CD4-positive, alpha-beta T cell (primary cell): ENCODE results near the gene MMP24OS. TPM values are rescaled to one million over a fixed set of nuclear protein-coding genes. Genes with fewer than 3 reads are reported as not detected.

ENCODE experiments used
- ATAC-seq: fragments of 200-7000 bp; cut with Tn5 transposase; one replicate; pipeline ENCODE4 v1.10.0; 2022; ENCODE audit warnings: mild to moderate bottlenecking; ENCODE audit not compliant: poor library complexity
- CTCF ChIA-PET: fragments of 350-600 bp; sonication (Branson Sonifier 250); formaldehyde crosslinking; loops from one replicate; lab custom pipeline; 2021; ENCODE audit warnings: antibody characterized with exemption, inconsistent platforms; lab: Charles Lee
- POLR2A ChIA-PET: fragments of 350-600 bp; sonication (Branson Sonifier 250); formaldehyde crosslinking; loops from one replicate; lab custom pipeline; 2021; ENCODE audit warnings: antibody characterized with exemption, inconsistent platforms; lab: Charles Lee
- DNase-seq, 14 experiments: peaks; one replicate each; pipeline ENCODE4 v3.0.0-alpha.2; 2013 to 2020; ENCODE audit warnings: mixed read lengths in 2 of 14
- H3K27ac ChIP-seq, 2 donors: one replicate each; pipeline versions ENCODE4 v1.5.1 to v1.7.0; 2013; ENCODE audit warnings: low read length in 2 of 2, low read depth in 1 of 2, mild to moderate bottlenecking in 1 of 2
- H3K27me3 ChIP-seq, 2 experiments: 1 replicate in 1 of 2; 2 replicates in 1 of 2; pipeline versions ENCODE4 v1.6.1 to v1.7.0; 2013; ENCODE audit warnings: low read length in 2 of 2, control low read depth in 1 of 2, mild to moderate bottlenecking in 1 of 2, moderate library complexity in 1 of 2; ENCODE audit not compliant: insufficient read depth in 2 of 2, control insufficient read depth in 1 of 2
- H3K36me3 ChIP-seq: one replicate; pipeline ENCODE4 v1.6.1; 2013; ENCODE audit warnings: low read length, control low read depth; ENCODE audit not compliant: insufficient read depth
- H3K4me1 ChIP-seq: one replicate; pipeline ENCODE4 v1.6.1; 2013; ENCODE audit warnings: low read length, control low read depth; ENCODE audit not compliant: insufficient read depth
- H3K4me3 ChIP-seq: one replicate; pipeline ENCODE4 v1.5.1; 2013; ENCODE audit warnings: mild to moderate bottlenecking, low read length, moderate library complexity
- H3K9me3 ChIP-seq, 2 experiments: 1 replicate in 1 of 2; 2 replicates in 1 of 2; pipeline versions ENCODE4 v1.6.1 to v1.7.0; 2013; ENCODE audit warnings: low read length in 2 of 2, mild to moderate bottlenecking in 2 of 2, control low read depth in 1 of 2, moderate library complexity in 1 of 2; ENCODE audit not compliant: control insufficient read depth in 1 of 2, insufficient read depth in 1 of 2
- H3K27ac Mint-ChIP-seq: one replicate; pipeline ENCODE4 v1.8.0; 2020; ENCODE audit warnings: mixed read lengths
- H3K27me3 Mint-ChIP-seq: one replicate; pipeline ENCODE4 v1.8.0; 2021; ENCODE audit warnings: mixed read lengths
- H3K36me3 Mint-ChIP-seq: one replicate; pipeline ENCODE4 v1.8.0; 2021; ENCODE audit warnings: low read depth, mixed read lengths
- H3K4me1 Mint-ChIP-seq: one replicate; pipeline ENCODE4 v1.8.0; 2021; ENCODE audit warnings: low read depth, mixed read lengths
- H3K4me3 Mint-ChIP-seq: one replicate; pipeline ENCODE4 v1.8.0; 2020; ENCODE audit warnings: mild to moderate bottlenecking, mixed read lengths
- H3K9me3 Mint-ChIP-seq: one replicate; pipeline ENCODE4 v1.8.0; 2020; ENCODE audit warnings: mixed read lengths
- intact Hi-C, 2 experiments: fragments of 100-400 bp; cut with DNase I in 1 of 2; cut with micrococcal nuclease in 1 of 2; formaldehyde crosslinking; loops; one replicate each; pipeline versions ENCODE4 v1.15.1 to v1.9.0; 2023 to 2025; cut with DNase I, micrococcal nuclease
- total RNA-seq, 174 experiments: library from RNA in 2 of 174; stranded (reverse) in 2 of 174; gene quantifications; one replicate each; pipeline ENCODE4 v1.2.3 and lab custom pipeline; 2021 to 2026
- TF ChIP-seq, protein P1 (sequence below): fragments of 200-600 bp; IDR thresholded peaks from one replicate; pipeline ENCODE4 v1.8.0; 2022; ENCODE audit warnings: antibody characterized with exemption, mild to moderate bottlenecking

Gene MMP24OS
- total RNA-seq, 2 experiments from 2014 or later = 71.8 to 74.8 TPM

DNA sequence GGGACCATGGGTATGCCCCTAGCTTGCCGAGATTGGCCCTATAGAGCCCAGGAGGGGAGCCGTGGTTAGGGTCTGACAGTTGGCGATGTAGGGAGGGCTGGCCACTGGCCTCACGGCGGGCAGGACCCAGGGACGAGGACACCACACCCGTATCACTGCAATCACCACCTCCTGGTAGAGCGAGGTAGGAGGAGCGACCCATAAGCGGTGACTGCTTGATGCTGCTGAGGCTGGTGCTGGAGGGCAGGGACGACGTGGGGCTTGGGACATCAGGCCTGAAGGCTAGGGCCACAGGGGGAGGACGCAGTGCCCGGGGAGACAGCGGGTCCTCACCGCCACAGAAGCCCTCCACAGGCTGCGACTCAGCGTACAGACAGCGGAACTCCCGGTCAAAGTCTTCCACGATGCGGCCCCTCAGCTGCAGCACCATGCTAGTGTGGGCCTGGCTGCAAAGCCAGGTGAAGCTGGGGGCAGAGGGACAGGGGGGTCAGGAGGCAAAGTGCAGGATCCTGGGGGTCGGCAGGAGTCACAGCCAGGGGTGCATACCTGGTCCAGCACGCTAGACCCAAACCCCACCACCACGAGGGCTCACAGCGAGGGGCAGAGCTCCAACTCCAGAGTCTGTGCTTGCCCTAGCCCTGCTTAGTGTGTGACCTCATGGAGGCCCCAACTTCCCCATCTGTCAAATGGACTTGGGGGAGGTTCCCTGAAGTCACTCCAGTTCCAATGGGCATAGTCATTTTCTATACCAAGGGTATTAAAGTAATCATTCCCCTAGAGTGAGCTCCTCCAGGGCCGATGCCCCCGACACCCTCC lies 9.8 kb upstream of the MMP24OS start:
- H3K27ac ChIP-seq = no peak overlapping the region
- H3K4me1 ChIP-seq = peaks cover 20% of the 10 kb centered on the region
- Mint-ChIP-seq H3K4me3 (no peak overlapping the region), H3K4me1 (peaks cover 17% of the 10 kb centered on the region), H3K27me3 (no peaks in the 10 kb centered on the region), H3K27ac (no peak overlapping the region), H3K36me3 (peaks cover 16% of the 10 kb centered on the region), H3K9me3 (no peaks in the 10 kb centered on the region)
- no peaks in the 10 kb centered on the region for H3K27me3 ChIP-seq
- ATAC-seq = no peak
- H3K9me3 ChIP-seq = no peaks in the 10 kb centered on the region
- CTCF ChIA-PET = no interaction called here
- TF ChIP-seq, protein P1, sequence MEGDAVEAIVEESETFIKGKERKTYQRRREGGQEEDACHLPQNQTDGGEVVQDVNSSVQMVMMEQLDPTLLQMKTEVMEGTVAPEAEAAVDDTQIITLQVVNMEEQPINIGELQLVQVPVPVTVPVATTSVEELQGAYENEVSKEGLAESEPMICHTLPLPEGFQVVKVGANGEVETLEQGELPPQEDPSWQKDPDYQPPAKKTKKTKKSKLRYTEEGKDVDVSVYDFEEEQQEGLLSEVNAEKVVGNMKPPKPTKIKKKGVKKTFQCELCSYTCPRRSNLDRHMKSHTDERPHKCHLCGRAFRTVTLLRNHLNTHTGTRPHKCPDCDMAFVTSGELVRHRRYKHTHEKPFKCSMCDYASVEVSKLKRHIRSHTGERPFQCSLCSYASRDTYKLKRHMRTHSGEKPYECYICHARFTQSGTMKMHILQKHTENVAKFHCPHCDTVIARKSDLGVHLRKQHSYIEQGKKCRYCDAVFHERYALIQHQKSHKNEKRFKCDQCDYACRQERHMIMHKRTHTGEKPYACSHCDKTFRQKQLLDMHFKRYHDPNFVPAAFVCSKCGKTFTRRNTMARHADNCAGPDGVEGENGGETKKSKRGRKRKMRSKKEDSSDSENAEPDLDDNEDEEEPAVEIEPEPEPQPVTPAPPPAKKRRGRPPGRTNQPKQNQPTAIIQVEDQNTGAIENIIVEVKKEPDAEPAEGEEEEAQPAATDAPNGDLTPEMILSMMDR = no peak
- H3K36me3 ChIP-seq = no peaks in the 10 kb centered on the region
- POLR2A ChIA-PET = interaction anchor here (1.3 kb wide), 1 partner anchor 10 kb away, joined by 6 read pairs; the partner anchor contains the start of gene MMP24OS
- intact Hi-C loops = no loop called here
- no peak overlapping the region for H3K4me3 ChIP-seq
- DNase-seq = no peak

DNA sequence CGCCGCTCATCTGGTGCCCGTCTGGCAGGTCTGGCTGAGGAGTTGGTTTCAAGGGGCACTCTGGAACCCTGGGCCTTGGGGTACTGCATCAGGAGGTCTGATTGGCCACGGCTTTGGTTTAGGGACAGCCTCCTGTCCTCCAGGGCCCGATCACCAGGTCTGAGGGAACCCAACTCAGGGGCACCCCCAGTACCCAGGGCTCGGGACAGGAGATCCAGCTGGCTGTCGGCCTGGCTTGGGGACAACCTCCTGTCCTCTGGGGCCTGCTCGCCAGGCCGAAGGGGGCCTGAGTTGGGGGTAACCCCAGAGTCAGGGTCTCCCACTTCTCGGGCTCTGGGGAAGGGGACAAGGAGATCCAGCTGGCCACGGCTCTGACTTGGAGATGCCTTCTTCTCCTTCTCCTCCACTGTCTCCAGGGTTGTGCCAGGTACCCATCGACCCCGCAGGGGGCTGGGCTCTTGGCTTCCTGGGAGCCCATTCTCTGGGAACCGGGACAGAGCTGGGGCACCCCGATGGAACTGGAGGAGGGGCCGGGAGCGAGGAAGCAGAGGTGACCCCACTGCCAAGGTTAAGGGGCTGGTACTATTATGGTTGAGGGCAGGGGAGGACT lies 9.1 kb upstream of the MMP24OS start:
- no peak overlapping the region for H3K27ac Mint-ChIP-seq
- H3K4me1 Mint-ChIP-seq = peaks cover 22% of the 10 kb centered on the region
- no peaks in the 10 kb centered on the region for H3K9me3 Mint-ChIP-seq
- peaks cover 21% of the 10 kb centered on the region for H3K36me3 Mint-ChIP-seq
- intact Hi-C loops = no loop called here
- no peaks in the 10 kb centered on the region for H3K27me3 Mint-ChIP-seq
- ATAC-seq (no peak), DNase-seq (no peak)
- CTCF ChIA-PET = no interaction called here
- H3K4me3 ChIP-seq = no peak overlapping the region
- no peaks in the 10 kb centered on the region for H3K9me3 ChIP-seq
- H3K4me3 Mint-ChIP-seq = no peak overlapping the region
- TF ChIP-seq, protein P1 = no peak
- peaks cover 22% of the 10 kb centered on the region for H3K4me1 ChIP-seq
- peaks cover 2% of the 10 kb centered on the region for H3K36me3 ChIP-seq
- H3K27me3 ChIP-seq = no peaks in the 10 kb centered on the region
- H3K27ac ChIP-seq = no peak overlapping the region
- POLR2A ChIA-PET = interaction anchor here (1.3 kb wide), 1 partner anchor 10 kb away, joined by 6 read pairs; the partner anchor contains the start of gene MMP24OS

DNA sequence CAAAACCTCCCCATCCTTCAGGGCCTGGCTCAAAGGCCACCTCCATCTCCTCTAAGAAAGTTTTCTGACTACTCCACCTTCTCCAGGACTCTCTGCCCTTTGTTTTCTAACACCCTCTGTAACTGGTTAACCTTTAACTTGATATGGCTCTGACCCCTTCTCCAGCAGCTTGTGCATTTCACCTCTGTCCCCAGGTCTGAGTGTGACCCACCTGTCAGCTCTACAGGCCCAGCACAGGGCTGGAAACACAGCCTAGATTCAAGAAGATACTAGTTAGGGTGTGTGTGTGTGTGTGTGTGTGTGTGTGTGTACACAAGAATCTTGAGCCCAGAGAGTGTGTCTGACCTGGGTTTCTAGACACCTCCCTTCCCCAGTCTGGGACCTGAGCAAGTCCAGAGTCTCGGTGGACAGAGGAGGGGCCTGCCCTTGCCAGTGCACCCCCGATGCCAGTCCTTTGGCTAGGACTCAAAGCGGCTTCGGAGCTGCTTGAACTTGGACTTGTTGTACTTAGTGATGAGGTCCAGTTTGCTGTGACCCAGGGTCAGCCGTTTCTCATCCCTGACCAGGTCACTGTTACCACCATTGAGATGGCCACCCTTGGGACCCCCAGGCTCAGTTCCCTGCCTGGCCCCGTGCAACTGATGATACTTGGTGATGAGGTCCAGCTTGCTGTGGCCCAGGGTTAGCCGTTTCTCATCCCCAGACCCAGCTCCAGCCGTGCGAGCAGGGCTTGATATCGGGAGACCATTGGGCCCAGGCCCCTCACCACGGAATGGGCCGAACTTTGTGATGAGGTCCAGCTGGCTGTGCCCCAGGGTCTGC lies 8.4 kb upstream of the MMP24OS start:
- CTCF ChIA-PET = no interaction called here
- POLR2A ChIA-PET = interaction anchor here (1.3 kb wide), 1 partner anchor 9 kb away, joined by 6 read pairs; the partner anchor contains the start of gene MMP24OS
- intact Hi-C loops = no loop called here

More for the DNA sequence above, 8.4 kb upstream of the MMP24OS start:
- TF ChIP-seq, protein P1 = no peak
- no peak for DNase-seq
- Histone ChIP-seq H3K27ac (no peak overlapping the region), H3K36me3 (peaks cover 7% of the 10 kb centered on the region), H3K4me1 (peaks cover 22% of the 10 kb centered on the region), H3K27me3 (no peaks in the 10 kb centered on the region), H3K9me3 (no peaks in the 10 kb centered on the region), H3K4me3 (no peak overlapping the region)
- Mint-ChIP-seq H3K27me3 (no peaks in the 10 kb centered on the region), H3K36me3 (peaks cover 22% of the 10 kb centered on the region), H3K4me3 (peak overlapping the region; percentile 97), H3K9me3 (no peaks in the 10 kb centered on the region), H3K27ac (peak overlapping the region; percentile 84), H3K4me1 (peaks cover 22% of the 10 kb centered on the region)
- ATAC-seq = no peak
